GM10248 (cell line): ENCODE data around the gene EID2.

Source experiments
- CTCF ChIA-PET: fragments of 300-600 bp; sonication (Branson Sonifier 250); formaldehyde crosslinking; extraction: SDS; loops from one replicate; lab custom pipeline; 2021; ENCODE audit warnings: antibody characterized with exemption; lab: Yijun Ruan, JAX
- POLR2A ChIA-PET: fragments of 350-650 bp; sonication (Branson Sonifier 250); formaldehyde crosslinking; extraction: SDS; loops from one replicate; lab custom pipeline; 2020; ENCODE audit warnings: antibody characterized with exemption; lab: Yijun Ruan, JAX
- DNase-seq: peaks from one replicate; pipeline ENCODE4 v3.0.0; 2012; ENCODE audit errors: extremely low spot score
- TF ChIP-seq, protein P1 (sequence below): IDR thresholded peaks from 2 replicates; pipeline ENCODE4 v1.5.1; 2012; ENCODE audit warnings: mild to moderate bottlenecking, low read depth; ENCODE audit errors: extremely low read depth, missing control alignments, control extremely low read depth

EID2 gene

DNA sequence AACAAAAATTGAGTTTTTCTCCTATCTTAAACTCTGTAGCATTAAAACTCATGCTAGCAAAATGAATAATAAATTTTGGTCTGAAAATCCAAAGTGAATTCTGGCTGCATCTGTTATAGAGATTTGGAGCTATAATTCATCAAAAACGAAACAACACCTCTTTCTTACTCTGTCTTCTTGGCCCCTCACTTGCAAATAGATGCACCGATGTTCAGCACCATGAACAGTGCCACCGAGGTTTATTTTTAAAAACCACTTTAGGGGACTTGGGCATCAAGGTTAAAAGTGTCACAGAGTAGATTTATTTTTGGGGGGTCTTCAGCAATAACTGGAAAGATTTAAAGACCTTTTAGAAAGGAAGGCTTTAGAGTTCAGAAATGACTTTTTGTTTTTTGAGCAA is 26.1 kb upstream of the EID2 start:
- POLR2A ChIA-PET, result no interaction called here
- CTCF ChIA-PET, result interaction anchor here (1.8 kb wide), 1 partner anchor 15 kb away, joined by 5 read pairs; no protein-coding TSS in a partner anchor
- DNase-seq, result no peak
- TF ChIP-seq, protein P1, sequence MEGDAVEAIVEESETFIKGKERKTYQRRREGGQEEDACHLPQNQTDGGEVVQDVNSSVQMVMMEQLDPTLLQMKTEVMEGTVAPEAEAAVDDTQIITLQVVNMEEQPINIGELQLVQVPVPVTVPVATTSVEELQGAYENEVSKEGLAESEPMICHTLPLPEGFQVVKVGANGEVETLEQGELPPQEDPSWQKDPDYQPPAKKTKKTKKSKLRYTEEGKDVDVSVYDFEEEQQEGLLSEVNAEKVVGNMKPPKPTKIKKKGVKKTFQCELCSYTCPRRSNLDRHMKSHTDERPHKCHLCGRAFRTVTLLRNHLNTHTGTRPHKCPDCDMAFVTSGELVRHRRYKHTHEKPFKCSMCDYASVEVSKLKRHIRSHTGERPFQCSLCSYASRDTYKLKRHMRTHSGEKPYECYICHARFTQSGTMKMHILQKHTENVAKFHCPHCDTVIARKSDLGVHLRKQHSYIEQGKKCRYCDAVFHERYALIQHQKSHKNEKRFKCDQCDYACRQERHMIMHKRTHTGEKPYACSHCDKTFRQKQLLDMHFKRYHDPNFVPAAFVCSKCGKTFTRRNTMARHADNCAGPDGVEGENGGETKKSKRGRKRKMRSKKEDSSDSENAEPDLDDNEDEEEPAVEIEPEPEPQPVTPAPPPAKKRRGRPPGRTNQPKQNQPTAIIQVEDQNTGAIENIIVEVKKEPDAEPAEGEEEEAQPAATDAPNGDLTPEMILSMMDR, result no peak

DNA sequence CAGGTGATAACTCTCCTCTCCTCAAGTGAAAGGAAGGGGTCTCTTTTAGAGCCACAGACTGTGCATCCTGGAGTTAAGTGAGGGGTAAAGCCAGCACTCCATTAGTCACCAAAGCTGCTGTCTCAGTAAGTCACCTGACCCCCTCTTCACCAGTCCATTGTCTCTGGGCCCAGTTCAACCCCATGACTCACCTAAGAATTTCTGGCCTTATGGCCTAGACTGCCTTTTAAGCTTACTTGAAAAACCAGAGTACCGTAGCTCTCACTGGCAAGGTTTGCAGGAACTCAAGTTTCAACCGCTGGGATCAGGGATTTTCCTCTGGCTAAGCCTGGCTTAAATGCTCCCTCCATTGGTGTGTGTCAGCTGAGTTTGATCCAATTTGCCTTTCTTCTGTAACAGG is 23.4 kb upstream of the EID2 start:
- ChIA-PET CTCF (interaction anchor here (1.0 to 3.2 kb wide), 2 partner anchors 12 to 108 kb away, joined by 3 to 16 read pairs; no protein-coding TSS in a partner anchor), POLR2A (no interaction called here)
- TF ChIP-seq, protein P1, result no peak
- no peak for DNase-seq

DNA sequence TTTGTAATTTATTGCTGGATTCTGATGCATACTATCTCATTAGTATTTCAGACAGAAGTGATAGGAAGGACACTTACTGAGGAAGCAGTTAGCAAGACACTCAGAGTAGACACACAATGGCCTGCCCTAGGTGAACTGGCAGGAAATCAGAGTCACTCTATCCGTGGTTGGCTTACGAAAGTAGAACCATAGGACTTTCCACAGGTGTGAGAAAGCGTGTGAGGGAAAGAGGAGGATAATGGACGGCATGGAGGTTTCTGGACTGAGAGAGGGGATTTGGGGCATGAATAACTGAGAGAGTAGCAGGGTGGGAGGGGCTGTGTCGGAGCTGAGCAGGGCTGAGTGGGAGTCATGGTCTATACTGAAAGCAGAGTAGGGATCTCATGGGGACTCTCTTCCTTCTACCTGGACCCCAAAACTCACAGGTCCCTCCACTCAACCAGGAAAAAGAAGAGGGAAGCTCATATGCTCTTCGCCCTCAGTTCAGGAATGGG is 18.7 kb upstream of the EID2 start:
- no peak for DNase-seq
- TF ChIP-seq, protein P1, result no peak
- ChIA-PET POLR2A (no interaction called here), CTCF (interaction anchor here (4.3 kb wide), 1 partner anchor 113 kb away, joined by 22 read pairs; no protein-coding TSS in a partner anchor)

DNA sequence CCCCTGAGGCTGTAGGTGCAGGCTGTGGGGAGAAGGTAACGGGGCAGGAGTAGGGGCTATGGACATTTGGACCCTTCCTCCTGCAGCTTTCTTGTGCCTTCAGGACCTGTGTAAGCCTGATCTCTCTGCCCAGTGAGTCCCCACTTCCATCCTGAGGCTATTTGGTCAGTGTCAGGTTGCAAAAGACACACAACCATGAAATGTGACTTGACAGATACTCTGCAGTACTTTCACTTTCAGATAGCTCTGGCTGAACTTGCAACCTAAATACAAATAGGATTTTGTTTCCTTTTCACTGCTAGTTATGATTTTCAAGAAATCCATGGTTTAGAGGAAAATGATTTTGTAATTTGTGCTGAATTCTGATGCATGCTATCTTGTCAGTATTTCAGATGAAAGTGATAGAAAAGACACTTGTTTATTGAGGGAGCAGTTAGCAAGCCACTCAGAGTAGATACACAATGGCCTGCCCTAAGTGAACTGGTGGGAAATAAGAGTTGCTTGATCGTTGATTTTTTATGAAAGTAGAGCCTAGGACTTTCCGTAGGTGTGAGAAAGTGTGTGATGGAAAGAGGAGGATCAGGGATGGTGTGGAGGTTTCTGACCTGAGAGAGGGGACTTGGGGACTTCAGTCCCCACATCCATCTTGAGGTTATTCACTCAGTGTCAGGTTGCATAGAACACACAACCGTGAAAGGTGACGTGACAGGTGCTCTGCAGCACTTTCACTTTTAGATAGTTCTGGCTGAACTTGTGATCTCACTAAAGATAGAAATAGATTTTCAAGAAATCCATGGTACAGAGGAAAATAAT is 18.1 kb upstream of the EID2 start:
- ChIA-PET POLR2A (no interaction called here), CTCF (interaction anchor here (1.3 to 4.3 kb wide), 2 partner anchors 13 to 114 kb away, joined by 3 to 22 read pairs; no protein-coding TSS in a partner anchor)
- TF ChIP-seq, protein P1, result no peak
- DNase-seq, result peak; percentile 38

DNA sequence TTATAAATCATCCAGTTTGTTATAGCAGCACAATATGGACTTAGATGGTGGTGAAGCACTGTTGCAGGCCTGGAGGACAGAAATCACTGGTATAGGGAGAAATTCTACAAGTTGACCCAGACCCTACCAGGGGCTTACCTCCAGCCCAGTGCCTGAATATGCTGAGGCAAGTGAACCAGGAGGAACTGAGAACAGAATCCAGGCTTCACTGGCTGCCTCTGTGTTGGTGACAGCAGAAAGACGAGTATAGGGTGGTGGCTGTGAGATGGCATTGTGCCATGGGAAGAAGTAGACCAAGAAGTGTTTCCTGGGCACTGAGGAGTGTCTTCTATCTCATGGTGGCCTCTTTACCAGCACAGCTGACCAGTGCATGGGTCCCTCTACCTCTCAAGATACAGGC is 15.9 kb upstream of the EID2 start:
- TF ChIP-seq, protein P1, result no peak
- CTCF ChIA-PET, result interaction anchor here (1.5 to 6.8 kb wide), 2 partner anchors 54 to 118 kb away, joined by 3 to 144 read pairs; no protein-coding TSS in a partner anchor
- POLR2A ChIA-PET, result no interaction called here
- no peak for DNase-seq

DNA sequence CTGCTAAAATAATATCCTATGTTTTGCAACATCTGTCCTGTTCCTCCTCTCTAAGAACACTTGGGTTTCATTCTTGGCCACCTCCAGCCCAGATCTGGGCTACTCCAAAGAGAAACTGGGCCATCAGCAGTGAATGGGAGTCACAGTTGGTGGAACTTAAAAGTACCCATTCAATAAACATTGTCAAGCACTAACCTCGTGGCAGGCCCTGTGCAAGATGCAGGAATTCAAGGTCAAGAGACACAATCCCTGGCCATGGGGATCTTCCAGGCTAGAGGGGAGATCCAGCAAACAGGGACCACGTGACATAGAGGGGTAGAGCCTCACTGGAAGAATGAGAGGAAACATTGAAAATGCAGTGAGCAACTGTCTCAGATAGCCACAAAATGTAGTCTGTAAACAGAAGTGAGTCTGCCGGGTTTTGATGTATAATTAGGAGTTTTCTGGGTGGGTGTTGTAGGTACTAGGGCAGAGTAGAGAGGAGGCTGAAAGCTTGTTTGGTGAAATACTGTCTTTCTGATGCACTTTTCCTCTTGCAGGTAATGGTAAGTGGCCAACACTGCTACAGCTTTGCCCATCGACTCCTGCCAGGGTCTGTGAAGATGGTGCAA is 14.8 kb upstream of the EID2 start:
- no peak for DNase-seq
- POLR2A ChIA-PET, result no interaction called here
- TF ChIP-seq, protein P1, result no peak
- CTCF ChIA-PET, result interaction anchor here (1.0 to 6.8 kb wide), 3 partner anchors 73 to 289 kb away, joined by 3 to 144 read pairs (median 33); no protein-coding TSS in a partner anchor
